ENCODE data around the gene KLK2.
"Not testable (repeated sequence)": the region's sequence is repeated elsewhere in the genome, so short reads cannot be mapped to it uniquely, and the experiment has no call there.

KLK2 gene

DNA sequence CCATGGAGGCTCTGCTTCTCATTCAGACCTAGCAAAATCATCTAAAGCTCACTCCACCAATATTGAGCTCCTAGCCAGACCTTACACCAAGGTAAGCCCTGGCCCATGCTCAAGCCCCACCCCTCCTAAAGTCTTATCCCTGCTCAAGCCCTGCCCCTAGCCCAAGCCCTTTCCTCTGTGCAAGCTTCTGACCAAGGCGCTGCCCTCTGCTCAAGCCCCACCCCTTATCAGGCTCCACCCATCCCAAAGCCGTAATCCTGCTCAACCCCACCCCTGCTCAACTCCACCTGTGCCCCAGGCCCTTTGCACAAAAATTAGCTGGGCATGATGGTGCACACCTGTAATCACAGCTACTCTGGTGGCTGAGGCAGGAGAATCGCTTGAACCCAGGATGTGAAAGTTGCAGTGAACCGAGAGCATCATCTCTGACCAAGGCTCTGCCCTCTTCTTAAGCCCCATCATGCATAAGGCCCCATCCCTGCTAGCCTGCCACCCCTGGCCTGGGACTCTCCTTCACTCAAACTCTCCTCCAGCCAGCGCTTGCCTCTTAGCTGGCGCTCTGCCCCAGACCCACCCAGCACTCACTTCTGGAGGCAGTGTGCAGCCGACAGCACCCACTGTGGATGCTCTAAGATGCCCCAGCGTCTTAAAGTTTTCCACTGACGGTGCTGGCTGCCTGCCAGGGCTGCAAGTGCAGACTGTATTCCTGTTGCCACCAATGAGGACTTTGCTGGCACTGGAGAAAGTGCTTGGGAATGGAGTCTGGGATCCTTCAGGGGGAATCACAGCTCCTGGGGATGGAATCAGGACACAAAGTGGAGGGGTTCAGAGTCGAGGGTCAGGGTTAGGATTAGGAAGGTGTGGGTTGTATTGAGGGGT, 21.5 kb downstream of the KLK2 start:
- ATAC-seq, result no peak
- TF ChIP-seq POU6F1 (CRISPR knock-in tag; IDR thresholded peaks at IDR 0.05; ENCODE audit: borderline replicate concordance, low read depth), result no peak
- TF ChIP-seq BACH2 (CRISPR knock-in tag; IDR thresholded peaks at IDR 0.05; ENCODE audit: borderline replicate concordance), result no peak
- TF ChIP-seq, protein P1, sequence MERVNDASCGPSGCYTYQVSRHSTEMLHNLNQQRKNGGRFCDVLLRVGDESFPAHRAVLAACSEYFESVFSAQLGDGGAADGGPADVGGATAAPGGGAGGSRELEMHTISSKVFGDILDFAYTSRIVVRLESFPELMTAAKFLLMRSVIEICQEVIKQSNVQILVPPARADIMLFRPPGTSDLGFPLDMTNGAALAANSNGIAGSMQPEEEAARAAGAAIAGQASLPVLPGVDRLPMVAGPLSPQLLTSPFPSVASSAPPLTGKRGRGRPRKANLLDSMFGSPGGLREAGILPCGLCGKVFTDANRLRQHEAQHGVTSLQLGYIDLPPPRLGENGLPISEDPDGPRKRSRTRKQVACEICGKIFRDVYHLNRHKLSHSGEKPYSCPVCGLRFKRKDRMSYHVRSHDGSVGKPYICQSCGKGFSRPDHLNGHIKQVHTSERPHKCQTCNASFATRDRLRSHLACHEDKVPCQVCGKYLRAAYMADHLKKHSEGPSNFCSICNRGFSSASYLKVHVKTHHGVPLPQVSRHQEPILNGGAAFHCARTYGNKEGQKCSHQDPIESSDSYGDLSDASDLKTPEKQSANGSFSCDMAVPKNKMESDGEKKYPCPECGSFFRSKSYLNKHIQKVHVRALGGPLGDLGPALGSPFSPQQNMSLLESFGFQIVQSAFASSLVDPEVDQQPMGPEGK (CRISPR knock-in tag; IDR thresholded peaks at IDR 0.05; ENCODE audit: borderline replicate concordance), result no peak
- TF ChIP-seq SNAI2 (CRISPR knock-in tag; IDR thresholded peaks at IDR 0.05), result no peak

GRCh38 chr19:50896089-50896590, 22.9 kb downstream of the KLK2 start:
- not testable (repeated sequence) for ATAC-seq

- no peak for ATAC-seq
- TF ChIP-seq PPARA (CRISPR knock-in tag; IDR thresholded peaks at IDR 0.05; ENCODE audit: borderline replicate concordance) (no peak), RARB (CRISPR knock-in tag; IDR thresholded peaks at IDR 0.05) (no peak), CSRNP3 (CRISPR knock-in tag; IDR thresholded peaks at IDR 0.05) (no peak), ESRRG (CRISPR knock-in tag; IDR thresholded peaks at IDR 0.05) (no peak), ARNTL (CRISPR knock-in tag; IDR thresholded peaks at IDR 0.05; ENCODE audit: borderline replicate concordance, low read depth) (no peak), CSDC2 (CRISPR knock-in tag; IDR thresholded peaks at IDR 0.05) (no peak), ZNF8 (CRISPR knock-in tag; IDR thresholded peaks at IDR 0.05) (no peak), ZC3H10 (CRISPR knock-in tag; IDR thresholded peaks at IDR 0.05) (no peak), ISL1 (CRISPR knock-in tag; IDR thresholded peaks at IDR 0.05) (no peak), ZFP30 (CRISPR knock-in tag; IDR thresholded peaks at IDR 0.05) (no peak), ZNF70 (CRISPR knock-in tag; IDR thresholded peaks at IDR 0.05) (no peak), CREB5 (CRISPR knock-in tag; IDR thresholded peaks at IDR 0.05; ENCODE audit: low read depth) (no peak)
- TF ChIP-seq, protein P2, sequence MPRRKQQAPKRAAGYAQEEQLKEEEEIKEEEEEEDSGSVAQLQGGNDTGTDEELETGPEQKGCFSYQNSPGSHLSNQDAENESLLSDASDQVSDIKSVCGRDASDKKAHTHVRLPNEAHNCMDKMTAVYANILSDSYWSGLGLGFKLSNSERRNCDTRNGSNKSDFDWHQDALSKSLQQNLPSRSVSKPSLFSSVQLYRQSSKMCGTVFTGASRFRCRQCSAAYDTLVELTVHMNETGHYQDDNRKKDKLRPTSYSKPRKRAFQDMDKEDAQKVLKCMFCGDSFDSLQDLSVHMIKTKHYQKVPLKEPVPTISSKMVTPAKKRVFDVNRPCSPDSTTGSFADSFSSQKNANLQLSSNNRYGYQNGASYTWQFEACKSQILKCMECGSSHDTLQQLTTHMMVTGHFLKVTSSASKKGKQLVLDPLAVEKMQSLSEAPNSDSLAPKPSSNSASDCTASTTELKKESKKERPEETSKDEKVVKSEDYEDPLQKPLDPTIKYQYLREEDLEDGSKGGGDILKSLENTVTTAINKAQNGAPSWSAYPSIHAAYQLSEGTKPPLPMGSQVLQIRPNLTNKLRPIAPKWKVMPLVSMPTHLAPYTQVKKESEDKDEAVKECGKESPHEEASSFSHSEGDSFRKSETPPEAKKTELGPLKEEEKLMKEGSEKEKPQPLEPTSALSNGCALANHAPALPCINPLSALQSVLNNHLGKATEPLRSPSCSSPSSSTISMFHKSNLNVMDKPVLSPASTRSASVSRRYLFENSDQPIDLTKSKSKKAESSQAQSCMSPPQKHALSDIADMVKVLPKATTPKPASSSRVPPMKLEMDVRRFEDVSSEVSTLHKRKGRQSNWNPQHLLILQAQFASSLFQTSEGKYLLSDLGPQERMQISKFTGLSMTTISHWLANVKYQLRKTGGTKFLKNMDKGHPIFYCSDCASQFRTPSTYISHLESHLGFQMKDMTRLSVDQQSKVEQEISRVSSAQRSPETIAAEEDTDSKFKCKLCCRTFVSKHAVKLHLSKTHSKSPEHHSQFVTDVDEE (CRISPR knock-in tag; IDR thresholded peaks at IDR 0.05), result no peak
Observed at GRCh38 chr19:50896591-50897190, 23.5 kb downstream of the KLK2 start.

- ATAC-seq, result no peak
- TF ChIP-seq ZC3H10 (CRISPR knock-in tag; IDR thresholded peaks at IDR 0.05) (no peak), ARNTL (CRISPR knock-in tag; IDR thresholded peaks at IDR 0.05; ENCODE audit: borderline replicate concordance, low read depth) (no peak), RARB (CRISPR knock-in tag; IDR thresholded peaks at IDR 0.05) (no peak), CREB5 (CRISPR knock-in tag; IDR thresholded peaks at IDR 0.05; ENCODE audit: low read depth) (no peak), PPARA (CRISPR knock-in tag; IDR thresholded peaks at IDR 0.05; ENCODE audit: borderline replicate concordance) (no peak), BACH2 (CRISPR knock-in tag; IDR thresholded peaks at IDR 0.05; ENCODE audit: borderline replicate concordance) (no peak), SNAI2 (CRISPR knock-in tag; IDR thresholded peaks at IDR 0.05) (no peak), ISL1 (CRISPR knock-in tag; IDR thresholded peaks at IDR 0.05) (no peak), CSDC2 (CRISPR knock-in tag; IDR thresholded peaks at IDR 0.05) (no peak), ZNF70 (CRISPR knock-in tag; IDR thresholded peaks at IDR 0.05) (no peak), OSR1 (CRISPR knock-in tag; IDR thresholded peaks at IDR 0.05) (no peak), TCF4 (CRISPR knock-in tag; IDR thresholded peaks at IDR 0.05; ENCODE audit: borderline replicate concordance) (no peak), ESRRG (CRISPR knock-in tag; IDR thresholded peaks at IDR 0.05) (no peak)
- TF ChIP-seq, protein P1 (CRISPR knock-in tag; IDR thresholded peaks at IDR 0.05; ENCODE audit: borderline replicate concordance), result no peak
Observed at GRCh38 chr19:50897191-50897607, 24.0 kb downstream of the KLK2 start.

All from SK-N-SH treated with all-trans-retinoic acid at 6 μM for 48 hours (cell line).